Keratinocyte (primary cell): ENCODE results near the gene SLA2. TPM values are rescaled to one million over a fixed set of nuclear protein-coding genes. Genes with fewer than 3 reads are reported as not detected.

Source experiments
- DNase-seq: peaks from one replicate; pipeline ENCODE4 v3.0.0-alpha.2; 2011; ENCODE audit warnings: low read depth, missing footprints, low spot score
- FAIRE-seq: peaks from 2 replicates; lab custom pipeline; 2011; peaks lifted over from hg19 to GRCh38; lab: Jason Lieb, UNC
- H2AFZ ChIP-seq: 2 replicates; pipeline ENCODE4 v1.6.0; 2012; ENCODE audit warnings: low read length, control low read depth, inconsistent platforms; ENCODE audit not compliant: control insufficient read depth
- H3K27ac ChIP-seq: 2 replicates; pipeline ENCODE4 v1.5.1; 2011; ENCODE audit warnings: low read length; ENCODE audit not compliant: control insufficient read depth, insufficient read depth
- H3K27me3 ChIP-seq: 3 replicates; pipeline ENCODE4 v1.6.0; 2011; ENCODE audit warnings: low read length; ENCODE audit not compliant: control insufficient read depth, insufficient read depth; ENCODE audit errors: extremely low read depth
- H3K36me3 ChIP-seq, 2 experiments: 2 replicates in 1 of 2; 3 replicates in 1 of 2; pipeline ENCODE4 v1.5.1; 2011; ENCODE audit warnings: low read length in 2 of 2, mild to moderate bottlenecking in 1 of 2; ENCODE audit not compliant: control insufficient read depth in 2 of 2, insufficient read depth in 2 of 2; ENCODE audit errors: extremely low read depth in 1 of 2
- H3K4me1 ChIP-seq: 3 replicates; pipeline ENCODE4 v1.5.1; 2011; ENCODE audit warnings: low read length; ENCODE audit not compliant: control insufficient read depth, insufficient read depth; ENCODE audit errors: extremely low read depth
- H3K4me2 ChIP-seq: 3 replicates; pipeline ENCODE4 v1.6.0; 2011; ENCODE audit warnings: low read depth, low read length; ENCODE audit not compliant: control insufficient read depth, insufficient read depth; ENCODE audit errors: extremely low read depth
- H3K4me3 ChIP-seq, 3 experiments: fragments of 200-600 bp in 1 of 3; sonication (generic) in 1 of 3; 2 replicates in 2 of 3; 3 replicates in 1 of 3; pipeline ENCODE4 v1.5.1; 2011 to 2016; ENCODE audit warnings: low read length in 3 of 3, mild to moderate bottlenecking in 3 of 3, control low read depth in 2 of 3, inconsistent platforms in 1 of 3, low read depth in 1 of 3, mixed read lengths in 1 of 3, mixed run types in 1 of 3, moderate library complexity in 1 of 3; ENCODE audit not compliant: control insufficient read depth in 2 of 3, insufficient read depth in 2 of 3; ENCODE audit errors: extremely low read depth in 1 of 3
- H3K79me2 ChIP-seq: 2 replicates; pipeline ENCODE4 v1.6.0; 2012; ENCODE audit warnings: low read length; ENCODE audit not compliant: control insufficient read depth, insufficient read depth
- H3K9ac ChIP-seq: 3 replicates; pipeline ENCODE4 v1.6.0; 2011; ENCODE audit warnings: low read length; ENCODE audit not compliant: control insufficient read depth, insufficient read depth; ENCODE audit errors: extremely low read depth
- H3K9me1 ChIP-seq: 3 replicates; pipeline ENCODE4 v1.6.0; 2011; ENCODE audit warnings: low read length; ENCODE audit not compliant: control insufficient read depth, insufficient read depth; ENCODE audit errors: extremely low read depth
- H3K9me3 ChIP-seq: 2 replicates; pipeline ENCODE4 v1.5.1; 2012; ENCODE audit warnings: low read depth, low read length; ENCODE audit not compliant: control insufficient read depth
- H4K20me1 ChIP-seq: 3 replicates; pipeline ENCODE4 v1.6.0; 2011; ENCODE audit warnings: low read length; ENCODE audit not compliant: control insufficient read depth, insufficient read depth; ENCODE audit errors: extremely low read depth
- EZH2 ChIP-seq: IDR thresholded peaks from one replicate; pipeline ENCODE4 v1.6.1; 2012; ENCODE audit warnings: inconsistent platforms, mild to moderate bottlenecking, low read length, moderate library complexity
- dilution Hi-C: fragments of 300-500 bp; cut with MboI; formaldehyde crosslinking; loops from one replicate; pipeline ENCODE4 v1.7.0; 2020; ENCODE audit warnings: low sequenced_read_pairs; ENCODE audit not compliant: extremely low pct_ligation_motif_present
- polyA plus RNA-seq, 5 experiments: library from polyadenylated mRNA; depleted of rRNA in 3 of 5; stranded (reverse) in 3 of 5; stranded (forward) in 1 of 5; unstranded in 1 of 5; fragments of >200 nt; gene quantifications; 1 replicate in 1 of 5; 2 replicates in 3 of 5; 3 replicates in 1 of 5; pipeline versions ENCODE4 v1.2.1 to v1.2.3, GENCODE V29; 2011 to 2012; ENCODE audit warnings: missing spikeins in 2 of 5, low read depth in 1 of 5, low replicate concordance in 1 of 5
- TF ChIP-seq, protein P1 (sequence below), 3 experiments: IDR thresholded peaks in 1 of 3; conservative IDR thresholded peaks in 1 of 3; optimal IDR thresholded peaks in 1 of 3; 2 replicates in 2 of 3; 3 replicates in 1 of 3; pipeline versions ENCODE3 to v1.5.1; 2011; ENCODE audit warnings: low read length in 3 of 3, mild to moderate bottlenecking in 3 of 3, moderate library complexity in 2 of 3, control low read depth in 1 of 3, inconsistent platforms in 1 of 3; ENCODE audit not compliant: insufficient read depth in 2 of 3; ENCODE audit errors: extremely low read depth in 1 of 3

Gene SLA2
- polyA plus RNA-seq, 1 donor (not counting 4 experiments of a cell fraction or from before 2014, with no cell fraction given): 0.04 TPM

DNA sequence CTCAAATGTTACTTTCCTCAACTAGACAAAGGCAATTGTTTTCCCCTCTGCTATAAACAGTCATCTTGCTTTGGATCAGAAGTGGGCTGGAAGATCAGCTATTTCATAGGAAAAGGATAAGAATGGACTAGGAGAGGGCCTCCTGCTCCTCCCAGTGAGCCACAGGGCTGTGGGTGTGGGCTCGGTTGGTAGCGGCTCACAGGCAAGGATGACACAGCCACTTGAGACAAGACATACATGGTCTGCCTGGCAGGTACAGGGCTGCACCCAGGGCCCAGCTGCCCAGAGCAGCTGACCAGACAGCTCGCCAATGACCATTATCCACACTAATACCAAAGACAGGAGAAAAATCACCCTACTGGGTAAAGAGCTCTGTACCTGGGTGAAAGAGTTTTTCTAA is 9.0 kb upstream of the SLA2 start:
- FAIRE-seq: no peak
- Histone ChIP-seq H3K4me1 (no peaks in the 10 kb centered on the region), H3K79me2 (no peaks in the 10 kb centered on the region), H3K27me3 (no peaks in the 10 kb centered on the region), H3K9ac (no peak overlapping the region), H2AFZ (no peak overlapping the region), H3K9me3 (no peaks in the 10 kb centered on the region), H3K27ac (no peak overlapping the region), H3K36me3 (peaks cover 0 to 18% of the 10 kb centered on the region in 2 experiments), H3K4me3 (no peak overlapping the region), H3K9me1 (no peaks in the 10 kb centered on the region), H3K4me2 (no peak overlapping the region), H4K20me1 (no peaks in the 10 kb centered on the region)
- dilution Hi-C loops: no loop called here
- TF ChIP-seq EZH2: no peak
- TF ChIP-seq, protein P1, sequence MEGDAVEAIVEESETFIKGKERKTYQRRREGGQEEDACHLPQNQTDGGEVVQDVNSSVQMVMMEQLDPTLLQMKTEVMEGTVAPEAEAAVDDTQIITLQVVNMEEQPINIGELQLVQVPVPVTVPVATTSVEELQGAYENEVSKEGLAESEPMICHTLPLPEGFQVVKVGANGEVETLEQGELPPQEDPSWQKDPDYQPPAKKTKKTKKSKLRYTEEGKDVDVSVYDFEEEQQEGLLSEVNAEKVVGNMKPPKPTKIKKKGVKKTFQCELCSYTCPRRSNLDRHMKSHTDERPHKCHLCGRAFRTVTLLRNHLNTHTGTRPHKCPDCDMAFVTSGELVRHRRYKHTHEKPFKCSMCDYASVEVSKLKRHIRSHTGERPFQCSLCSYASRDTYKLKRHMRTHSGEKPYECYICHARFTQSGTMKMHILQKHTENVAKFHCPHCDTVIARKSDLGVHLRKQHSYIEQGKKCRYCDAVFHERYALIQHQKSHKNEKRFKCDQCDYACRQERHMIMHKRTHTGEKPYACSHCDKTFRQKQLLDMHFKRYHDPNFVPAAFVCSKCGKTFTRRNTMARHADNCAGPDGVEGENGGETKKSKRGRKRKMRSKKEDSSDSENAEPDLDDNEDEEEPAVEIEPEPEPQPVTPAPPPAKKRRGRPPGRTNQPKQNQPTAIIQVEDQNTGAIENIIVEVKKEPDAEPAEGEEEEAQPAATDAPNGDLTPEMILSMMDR (optimal IDR thresholded peaks at IDR 0.05 in 1 of 3, IDR thresholded peaks at IDR 0.05 in 1 of 3, conservative IDR thresholded peaks at IDR 0.05 in 1 of 3; ENCODE audit: extremely low read depth in 1 of 3, insufficient read depth in 2 of 3, low read length in 3 of 3): no peak
- no peak for DNase-seq

DNA sequence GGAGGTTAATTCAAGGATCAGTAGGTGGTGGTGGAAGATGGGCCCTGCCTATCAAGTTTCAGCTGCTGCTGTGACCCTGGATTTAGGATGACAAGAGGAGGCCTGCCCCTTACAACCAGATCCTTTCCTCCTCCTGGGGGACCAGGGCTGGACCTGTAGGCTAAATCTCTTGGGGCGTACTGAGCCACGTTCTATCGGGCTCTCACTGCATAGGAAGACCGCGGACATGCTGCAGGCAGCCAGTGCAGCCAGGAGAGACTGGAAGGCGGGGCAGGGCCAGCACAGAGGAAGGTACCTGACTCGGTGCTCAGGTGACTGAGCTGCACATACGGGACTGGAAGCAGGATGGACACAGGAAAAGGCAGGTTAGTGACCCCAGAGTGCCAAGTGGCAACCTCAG is 8.5 kb upstream of the SLA2 start:
- Histone ChIP-seq H3K4me2 (no peak overlapping the region), H3K79me2 (no peaks in the 10 kb centered on the region), H2AFZ (no peak overlapping the region), H3K27me3 (no peaks in the 10 kb centered on the region), H3K9me3 (no peaks in the 10 kb centered on the region), H3K4me1 (no peaks in the 10 kb centered on the region), H3K9me1 (no peaks in the 10 kb centered on the region), H3K27ac (no peak overlapping the region), H3K4me3 (no peak overlapping the region), H4K20me1 (no peaks in the 10 kb centered on the region), H3K9ac (no peak overlapping the region), H3K36me3 (peaks cover 0 to 17% of the 10 kb centered on the region in 2 experiments)
- dilution Hi-C loops: no loop called here
- no peak for FAIRE-seq
- no peak for DNase-seq
- TF ChIP-seq, protein P1 (optimal IDR thresholded peaks at IDR 0.05 in 1 of 3, IDR thresholded peaks at IDR 0.05 in 1 of 3, conservative IDR thresholded peaks at IDR 0.05 in 1 of 3; ENCODE audit: extremely low read depth in 1 of 3, insufficient read depth in 2 of 3, low read length in 3 of 3): no peak
- no peak for TF ChIP-seq EZH2
